ENCODE data around the gene DYSF.

The DYSF gene

GRCh38 chr2:71469403-71470398 is 16.3 kb downstream of the DYSF start:
- H3K27me3 ChIP-seq (ENCODE audit: insufficient read depth, poor library complexity, severe bottlenecking) = peaks cover 11% of the 10 kb centered on the region
- no peak for DNase-seq (ENCODE audit: low spot score)

GRCh38 chr2:71471276-71471675 is 17.9 kb downstream of the DYSF start:
- Histone ChIP-seq H3K27me3 (ENCODE audit: insufficient read depth, poor library complexity, severe bottlenecking) (no peaks in the 10 kb centered on the region), H3K36me3 (ENCODE audit: low read depth) (no peaks in the 10 kb centered on the region), H3K27ac (ENCODE audit: poor library complexity, severe bottlenecking) (no peak overlapping the region), H3K4me1 (ENCODE audit: insufficient read depth, poor library complexity, severe bottlenecking) (no peaks in the 10 kb centered on the region), H3K9me3 (ENCODE audit: severe bottlenecking) (no peaks in the 10 kb centered on the region), H3K4me3 (ENCODE audit: severe bottlenecking) (no peak overlapping the region)
- ATAC-seq (ENCODE audit: low read depth) (peak; percentile 61), DNase-seq (ENCODE audit: low spot score) (no peak)
- no peak for TF ChIP-seq CTCF (IDR thresholded peaks at IDR 0.05; ENCODE audit: poor library complexity, severe bottlenecking)

More at GRCh38 chr2:71469403-71470398, 16.3 kb downstream of the DYSF start:
- no peak for ATAC-seq (ENCODE audit: low read depth)
- Histone ChIP-seq H3K4me1 (ENCODE audit: insufficient read depth, poor library complexity, severe bottlenecking) (no peaks in the 10 kb centered on the region), H3K9me3 (ENCODE audit: severe bottlenecking) (no peaks in the 10 kb centered on the region), H3K4me3 (ENCODE audit: severe bottlenecking) (no peak overlapping the region), H3K27ac (ENCODE audit: poor library complexity, severe bottlenecking) (no peak overlapping the region), H3K36me3 (ENCODE audit: low read depth) (no peaks in the 10 kb centered on the region)
- TF ChIP-seq CTCF (IDR thresholded peaks at IDR 0.05; ENCODE audit: poor library complexity, severe bottlenecking) = no peak

- H3K4me1 ChIP-seq (ENCODE audit: insufficient read depth, poor library complexity, severe bottlenecking) = no peaks in the 10 kb centered on the region
- ATAC-seq (ENCODE audit: low read depth) = no peak
Observed at GRCh38 chr2:71472019-71472418, 18.7 kb downstream of the DYSF start.

GRCh38 chr2:71473346-71474031 is 20.1 kb downstream of the DYSF start:
- Histone ChIP-seq H3K4me1 (ENCODE audit: insufficient read depth, poor library complexity, severe bottlenecking) (peaks cover 8% of the 10 kb centered on the region), H3K36me3 (ENCODE audit: low read depth) (no peaks in the 10 kb centered on the region), H3K4me3 (ENCODE audit: severe bottlenecking) (no peak overlapping the region), H3K27ac (ENCODE audit: poor library complexity, severe bottlenecking) (no peak overlapping the region), H3K27me3 (ENCODE audit: insufficient read depth, poor library complexity, severe bottlenecking) (no peaks in the 10 kb centered on the region), H3K9me3 (ENCODE audit: severe bottlenecking) (no peaks in the 10 kb centered on the region)
- no peak for TF ChIP-seq CTCF (IDR thresholded peaks at IDR 0.05; ENCODE audit: poor library complexity, severe bottlenecking)
- DNase-seq (ENCODE audit: low spot score) = no peak
- ATAC-seq (ENCODE audit: low read depth) = no peak

More at GRCh38 chr2:71472019-71472418, 18.7 kb downstream of the DYSF start:
- no peaks in the 10 kb centered on the region for H3K27me3 ChIP-seq (ENCODE audit: insufficient read depth, poor library complexity, severe bottlenecking)
- TF ChIP-seq CTCF (IDR thresholded peaks at IDR 0.05; ENCODE audit: poor library complexity, severe bottlenecking) = no peak
- DNase-seq (ENCODE audit: low spot score) = no peak
- H3K27ac ChIP-seq (ENCODE audit: poor library complexity, severe bottlenecking) = no peak overlapping the region
- no peak overlapping the region for H3K4me3 ChIP-seq (ENCODE audit: severe bottlenecking)
- H3K9me3 ChIP-seq (ENCODE audit: severe bottlenecking) = no peaks in the 10 kb centered on the region
- no peaks in the 10 kb centered on the region for H3K36me3 ChIP-seq (ENCODE audit: low read depth)

All from RWPE2 (cell line).